ENCODE results near the gene TACC2.

Gene TACC2

DNA sequence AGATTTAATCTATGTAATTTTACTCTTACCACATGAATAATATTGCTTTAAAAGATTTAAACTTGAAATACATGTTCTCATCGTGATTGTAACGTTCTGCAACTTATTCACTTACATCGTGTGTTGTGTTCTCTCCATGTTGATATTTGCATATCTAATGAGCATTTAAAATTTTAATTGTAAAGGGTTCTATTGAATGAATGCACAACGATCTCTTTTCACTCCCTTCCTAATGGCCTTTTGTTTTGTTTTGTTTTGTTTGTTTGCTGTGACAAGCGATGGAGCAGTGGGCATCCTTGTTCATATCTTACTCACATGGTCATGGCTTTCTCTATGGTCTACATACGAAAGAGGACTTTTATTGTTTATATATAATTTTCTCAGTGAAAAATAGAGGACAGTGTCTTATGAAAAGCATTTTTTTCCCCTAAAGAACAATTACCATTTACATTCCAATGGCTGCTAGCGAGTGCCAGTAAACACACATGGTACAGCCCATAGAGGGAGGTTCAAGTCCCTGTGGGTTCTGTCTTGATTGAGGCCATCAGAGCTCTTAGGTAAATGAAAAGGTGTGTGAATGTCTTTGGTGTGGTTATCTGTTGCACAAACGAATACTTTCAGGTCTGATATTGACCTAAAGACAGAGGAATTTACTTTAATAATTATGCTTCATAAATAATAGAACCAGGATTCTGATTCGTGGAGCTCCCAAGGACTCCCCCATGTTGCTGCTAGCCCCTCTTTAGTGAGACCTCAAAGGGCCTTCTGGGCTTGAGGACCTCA lies 314.5 kb downstream of the TACC2 start:
- DNase-seq (ENCODE audit: extremely low read depth in 1 of 2, low read depth in 1 of 2), result no peak
